HUDEP-2 (cell line): Measurements from ENCODE around the gene MSI2.

Source experiments
- DNase-seq, 76 experiments: peaks; one replicate each; lab custom pipeline; 2025; ENCODE audit not compliant: unreplicated experiment in 76 of 76; lab: John Stamatoyannopoulos, UW

MSI2 gene

DNA sequence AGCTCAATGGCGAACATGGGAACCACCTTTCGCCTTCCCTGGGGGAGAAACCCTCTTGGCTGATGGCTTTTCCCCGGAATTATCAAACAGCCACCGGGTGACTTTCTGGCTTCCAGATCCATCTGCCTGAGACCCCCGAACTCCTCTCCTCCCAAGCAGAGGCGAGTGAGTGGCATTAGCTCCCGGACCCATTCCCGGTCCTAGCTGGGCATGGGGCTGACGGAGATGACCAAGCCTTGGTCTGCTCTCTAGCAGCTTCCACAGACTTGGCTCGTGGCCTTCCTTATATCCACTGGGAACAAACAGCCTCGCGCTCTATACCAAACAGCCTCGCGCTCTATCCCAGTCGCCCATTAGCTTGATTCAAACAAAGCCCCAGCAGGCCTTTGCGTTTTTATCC, 426.4 kb downstream of the MSI2 start:
- DNase-seq, result no peak

DNA sequence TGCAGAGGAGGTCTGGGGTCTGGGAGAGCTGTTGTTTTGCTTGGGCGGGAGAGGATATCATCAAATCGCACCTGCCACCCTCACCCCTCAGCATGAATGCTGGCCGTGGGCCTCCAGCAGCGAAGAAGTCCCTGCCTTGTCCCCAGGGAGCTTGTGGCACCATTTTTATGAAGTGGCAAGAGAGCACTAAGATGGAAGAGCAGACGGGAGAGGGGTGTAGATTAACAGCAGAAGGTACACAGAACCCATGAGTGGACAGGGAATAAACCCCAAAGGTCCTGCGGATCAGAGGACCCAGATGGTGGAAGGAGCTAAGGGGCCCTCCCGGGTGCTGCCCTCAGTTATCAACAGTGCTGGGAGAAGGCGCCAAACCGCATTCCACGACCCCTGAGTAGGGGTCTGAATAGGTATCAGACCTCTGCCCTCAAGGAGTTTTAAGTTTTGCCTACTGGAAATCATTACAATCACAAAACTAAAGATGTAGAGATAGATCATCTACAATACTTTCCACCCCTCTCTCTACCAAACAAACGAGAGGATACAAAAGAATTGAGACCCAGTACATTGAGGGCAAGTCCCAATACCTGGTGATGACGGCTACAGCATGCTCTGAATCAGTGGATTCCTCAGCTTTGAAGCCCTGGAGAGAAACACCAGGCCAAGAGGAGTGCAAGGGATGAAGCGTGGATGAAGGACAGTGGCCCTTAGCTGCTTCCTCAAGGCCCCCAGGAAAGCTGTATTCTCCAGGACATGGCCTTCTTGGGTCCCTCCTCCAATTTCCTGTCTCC, 428.6 kb downstream of the MSI2 start:
- DNase-seq, result no peak

- no peak for DNase-seq
Observed at GRCh38 chr17:57685499-57686132, 429.3 kb downstream of the MSI2 start.

GRCh38 chr17:57687642-57688041, 431.3 kb downstream of the MSI2 start:
- DNase-seq, result no peak

DNA sequence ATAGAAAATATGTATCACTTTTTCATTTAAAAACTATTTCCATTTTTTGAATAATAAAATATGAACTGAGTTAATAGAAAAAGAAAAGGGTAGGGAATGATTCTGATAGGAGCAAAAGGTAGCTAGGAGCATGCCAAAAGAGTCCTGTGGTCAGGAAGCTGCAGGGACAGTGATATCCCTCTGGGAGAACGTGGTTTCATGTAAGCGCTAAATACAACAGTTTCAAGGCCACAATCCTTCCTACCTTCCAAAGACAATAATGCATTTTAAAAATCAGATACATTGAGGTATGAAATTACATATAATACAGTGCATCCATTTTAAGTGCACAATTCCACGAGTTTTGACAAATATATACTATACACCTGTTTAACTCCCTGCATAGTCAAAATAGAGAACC, 432.9 kb downstream of the MSI2 start:
- no peak for DNase-seq

DNA sequence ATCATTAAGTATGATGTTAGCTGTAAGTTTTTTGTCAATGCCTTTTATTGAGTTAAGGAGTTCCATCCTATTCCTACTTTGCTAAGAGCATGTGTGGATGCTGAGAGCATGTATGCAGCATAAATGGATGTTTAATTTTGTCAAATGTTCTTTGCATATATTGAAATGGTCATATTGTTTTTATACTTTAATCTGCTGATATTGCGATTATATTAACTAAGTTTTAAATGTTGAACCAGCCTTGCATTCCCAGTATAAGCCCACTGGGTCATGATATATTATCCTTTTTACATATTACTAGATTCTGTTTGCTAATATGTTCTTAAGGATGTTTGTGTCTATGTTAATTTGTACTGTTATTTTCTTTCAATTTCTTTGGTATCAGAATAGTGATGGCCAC, 435.6 kb downstream of the MSI2 start:
- no peak for DNase-seq

DNA sequence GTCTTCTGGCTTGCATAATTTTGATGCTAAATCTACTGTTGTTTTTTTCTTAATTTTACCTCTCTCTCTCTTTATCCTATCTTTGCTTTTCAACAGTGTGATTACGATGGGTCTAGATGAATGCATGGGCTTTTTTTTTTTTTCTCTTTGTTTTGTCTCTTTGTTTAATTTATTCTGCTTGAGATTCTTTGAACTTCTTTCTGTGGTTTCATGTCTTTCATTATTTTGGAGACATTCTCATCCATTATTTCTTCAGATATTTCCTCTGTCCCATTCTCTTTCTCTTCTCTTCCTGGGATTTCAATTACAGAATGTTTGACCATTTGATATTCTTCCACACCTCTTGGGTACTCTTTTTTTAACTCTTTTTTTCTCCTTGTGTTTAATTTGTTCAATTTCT, 436.4 kb downstream of the MSI2 start:
- DNase-seq, result no peak

GRCh38 chr17:57694051-57694450, 437.7 kb downstream of the MSI2 start:
- no peak for DNase-seq

DNA sequence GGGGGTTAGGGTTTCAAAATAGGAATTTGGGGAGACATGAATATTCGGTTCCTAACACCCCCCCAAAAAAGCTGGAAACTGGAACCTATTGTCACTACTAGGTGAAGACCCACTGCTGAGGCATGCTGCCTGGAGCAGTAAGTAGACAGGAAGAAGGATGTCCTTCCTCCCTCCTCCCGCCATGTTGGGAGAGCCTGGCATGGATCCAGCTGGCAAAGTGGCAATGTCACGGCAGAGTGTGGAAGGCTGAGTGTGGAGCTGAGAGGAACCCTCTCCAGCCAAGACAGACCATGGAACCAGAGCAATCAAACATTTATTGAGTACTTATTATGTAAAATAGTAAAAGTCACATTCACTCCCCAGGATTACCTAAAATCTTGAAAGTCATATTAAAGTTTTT, 439.7 kb downstream of the MSI2 start:
- DNase-seq, result no peak

- no peak for DNase-seq
Observed at GRCh38 chr17:57697197-57697596, 440.9 kb downstream of the MSI2 start.

- no peak for DNase-seq
Observed at GRCh38 chr17:57697891-57698711, 441.8 kb downstream of the MSI2 start.

DNA sequence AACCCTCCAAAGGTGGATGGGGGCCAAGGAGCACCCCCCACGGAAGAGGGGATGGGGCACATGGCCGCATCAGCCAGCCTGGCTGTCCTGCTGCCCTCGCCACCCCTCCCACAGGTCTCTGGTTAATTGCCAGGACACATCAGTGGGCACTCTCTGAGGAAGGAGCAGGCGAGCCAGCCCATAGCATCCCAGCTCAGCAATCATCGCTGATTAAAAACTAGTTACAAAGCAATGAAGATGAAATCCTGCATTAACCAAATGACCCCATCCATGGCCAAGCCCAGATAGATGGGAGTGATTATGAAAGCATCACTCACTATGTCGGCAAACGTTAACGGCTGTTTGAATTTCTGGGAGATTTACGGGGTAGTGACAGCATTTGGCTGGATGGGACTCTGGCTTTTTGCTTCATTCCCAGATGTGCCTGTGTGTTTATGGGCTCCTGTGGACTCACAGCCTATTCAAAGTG, 443.5 kb downstream of the MSI2 start:
- DNase-seq, result no peak

DNA sequence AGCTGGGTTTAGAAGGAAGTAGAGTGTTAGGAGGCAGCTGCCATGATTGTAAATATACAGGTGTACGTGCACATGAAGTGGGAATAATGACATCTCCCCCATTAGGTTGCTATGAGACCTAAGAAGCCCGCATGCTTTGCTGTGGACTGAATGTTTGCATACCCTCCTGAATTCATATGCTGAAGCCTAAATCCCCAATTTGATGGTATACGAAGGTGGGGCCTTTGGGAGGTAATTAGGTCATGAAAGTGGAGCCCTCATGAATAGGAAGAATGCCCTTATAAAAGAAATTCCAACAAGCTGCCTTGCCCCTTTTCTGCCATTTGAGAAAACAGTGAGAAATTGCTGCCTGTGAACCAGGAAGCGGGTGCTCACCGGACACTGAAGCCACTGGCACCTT, 444.8 kb downstream of the MSI2 start:
- DNase-seq, result no peak

DNA sequence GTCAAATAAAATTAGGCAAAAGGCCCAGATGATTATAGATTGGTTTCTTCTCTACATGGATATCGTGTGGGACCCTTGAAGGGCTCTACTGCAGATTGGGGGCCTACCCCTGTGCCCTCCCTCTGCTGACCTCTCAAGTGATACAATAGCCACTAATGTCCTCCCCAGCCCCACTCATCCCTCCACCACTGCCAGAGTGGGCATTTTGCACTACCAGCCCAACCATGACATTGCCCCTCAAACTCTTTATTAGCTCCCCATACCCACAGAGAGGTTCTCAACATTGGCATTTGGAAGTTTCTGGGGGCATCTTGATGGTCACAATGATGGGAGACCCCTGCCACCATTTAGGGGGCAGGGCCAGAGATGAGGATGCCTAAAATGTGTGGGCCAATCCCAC, 446.9 kb downstream of the MSI2 start:
- no peak for DNase-seq

- no peak for DNase-seq
Observed at GRCh38 chr17:57704448-57704847, 448.1 kb downstream of the MSI2 start.

DNA sequence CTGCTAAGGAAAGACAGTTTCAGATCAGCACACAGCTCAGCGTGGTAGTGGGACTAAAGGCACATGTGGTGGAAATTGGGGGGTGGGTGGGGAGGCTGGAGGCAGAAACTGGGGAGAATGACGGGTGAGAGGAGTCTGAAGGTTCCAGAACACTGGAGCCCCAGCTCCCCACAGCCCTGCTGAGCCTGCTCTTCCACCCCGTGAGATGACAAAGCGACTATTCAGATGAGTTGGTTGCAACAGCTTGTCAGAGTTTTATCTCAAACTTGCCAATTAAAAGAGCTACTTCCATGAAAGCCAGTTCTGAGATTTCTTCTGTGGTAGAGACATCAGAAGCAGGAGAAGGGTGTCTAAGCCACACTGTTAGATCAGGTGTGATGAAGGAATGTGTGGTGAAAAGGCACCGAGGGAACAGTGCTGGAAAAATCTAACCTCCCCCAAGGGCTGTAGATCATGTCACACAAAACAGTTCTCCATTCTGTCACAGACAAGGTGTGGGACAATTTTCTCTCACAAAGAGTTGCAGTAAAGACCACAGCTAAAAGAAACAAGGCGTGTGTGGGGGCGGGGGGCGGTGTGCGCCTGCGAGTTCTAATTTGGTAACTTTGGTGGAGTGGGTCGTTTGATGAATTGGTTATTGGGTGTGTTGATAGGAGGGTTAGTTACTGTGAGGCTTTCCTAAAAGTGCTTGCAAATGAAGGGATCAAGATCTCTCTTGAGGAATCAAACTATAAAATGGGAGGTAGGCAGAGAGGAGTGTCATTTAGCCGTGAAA, 449.8 kb downstream of the MSI2 start:
- DNase-seq, result no peak

- no peak for DNase-seq
Observed at GRCh38 chr17:57706761-57707160, 450.4 kb downstream of the MSI2 start.

DNA sequence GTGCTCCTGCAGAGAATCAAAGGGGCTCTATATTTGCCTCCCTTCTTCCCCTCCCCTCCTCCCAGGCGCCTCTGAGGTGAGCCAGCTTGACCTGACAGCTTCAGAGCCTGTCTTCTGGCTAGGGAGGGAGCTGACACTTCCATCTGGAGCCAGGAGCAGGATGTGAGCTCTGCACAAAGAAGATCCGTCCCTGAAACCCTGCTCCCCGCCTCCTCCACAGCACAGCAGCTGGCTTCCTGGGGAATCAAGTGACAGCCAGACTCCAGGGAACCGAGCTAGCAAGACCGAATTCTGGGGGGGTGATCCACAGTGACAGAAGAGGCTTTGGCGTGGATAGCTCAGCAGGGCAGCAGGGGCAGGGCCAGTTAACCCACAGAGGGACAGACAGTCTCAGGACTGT, 451.6 kb downstream of the MSI2 start:
- DNase-seq, result no peak

GRCh38 chr17:57708410-57708809, 452.1 kb downstream of the MSI2 start:
- no peak for DNase-seq

DNA sequence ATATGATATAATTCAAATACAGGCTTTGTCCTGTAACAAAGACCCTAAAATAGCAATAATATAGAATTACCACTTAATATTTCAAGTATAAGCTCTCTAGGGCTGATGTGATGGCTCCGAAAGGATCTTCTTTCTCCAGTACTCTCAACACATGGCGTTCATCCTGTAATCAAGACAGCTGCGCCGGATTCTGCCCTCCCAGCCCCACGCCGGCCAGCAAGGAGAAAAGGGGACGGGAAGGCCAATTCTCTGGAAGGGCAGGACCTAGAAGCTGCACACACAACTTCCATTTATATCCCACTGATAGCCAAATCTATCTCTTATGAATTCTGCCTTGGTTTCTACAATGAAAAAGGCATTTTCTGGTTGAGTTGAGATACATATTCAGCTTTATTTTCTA, 456.8 kb downstream of the MSI2 start:
- DNase-seq, result no peak

DNA sequence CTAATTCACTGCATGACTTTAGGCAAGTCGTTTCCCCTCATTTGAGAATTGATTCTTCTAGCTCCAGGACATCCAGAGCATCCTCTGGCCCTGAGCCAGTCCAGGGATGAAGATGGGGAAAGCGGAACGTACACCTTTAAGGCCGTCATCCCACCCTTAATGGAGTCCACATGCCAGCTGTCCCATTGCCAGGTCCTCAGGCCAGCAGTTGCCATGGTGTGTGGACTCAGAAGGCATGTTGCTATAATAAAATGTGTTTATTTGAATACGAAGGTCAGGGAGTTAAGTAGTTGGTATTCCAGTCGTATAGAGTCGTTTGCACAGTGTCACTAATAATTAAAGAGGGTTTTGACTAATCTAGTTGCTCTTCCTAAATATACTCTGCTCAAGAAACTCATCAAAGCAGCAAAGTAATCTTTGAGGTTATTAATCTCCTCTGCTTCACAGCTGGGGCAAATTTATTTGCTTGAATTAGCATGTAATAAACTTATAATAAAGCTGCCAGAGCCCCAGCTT, 458.4 kb downstream of the MSI2 start:
- DNase-seq, result no peak
